Activated CD8-positive, alpha-beta memory T cell treated with anti-CD3 and anti-CD28 coated beads for 36 hours (primary cell): ENCODE measurements around the gene COX7A1. TPM values are rescaled to one million over a fixed set of nuclear protein-coding genes. Genes with fewer than 3 reads are reported as not detected.

Source experiments
- CTCF ChIA-PET: fragments of 350-600 bp; sonication (Branson Sonifier 250); formaldehyde crosslinking; loops from one replicate; lab custom pipeline; 2021; ENCODE audit warnings: antibody characterized with exemption; lab: Charles Lee
- POLR2A ChIA-PET: fragments of 350-600 bp; sonication (Branson Sonifier 250); formaldehyde crosslinking; loops from one replicate; lab custom pipeline; 2021; ENCODE audit warnings: antibody characterized with exemption; lab: Charles Lee
- total RNA-seq, 2 experiments: library from RNA; stranded (reverse); gene quantifications; one replicate each; pipeline ENCODE4 v1.2.3, GENCODE V29; 2021

COX7A1 gene
- total RNA-seq, 2 experiments from 2014 or later: not detected

DNA sequence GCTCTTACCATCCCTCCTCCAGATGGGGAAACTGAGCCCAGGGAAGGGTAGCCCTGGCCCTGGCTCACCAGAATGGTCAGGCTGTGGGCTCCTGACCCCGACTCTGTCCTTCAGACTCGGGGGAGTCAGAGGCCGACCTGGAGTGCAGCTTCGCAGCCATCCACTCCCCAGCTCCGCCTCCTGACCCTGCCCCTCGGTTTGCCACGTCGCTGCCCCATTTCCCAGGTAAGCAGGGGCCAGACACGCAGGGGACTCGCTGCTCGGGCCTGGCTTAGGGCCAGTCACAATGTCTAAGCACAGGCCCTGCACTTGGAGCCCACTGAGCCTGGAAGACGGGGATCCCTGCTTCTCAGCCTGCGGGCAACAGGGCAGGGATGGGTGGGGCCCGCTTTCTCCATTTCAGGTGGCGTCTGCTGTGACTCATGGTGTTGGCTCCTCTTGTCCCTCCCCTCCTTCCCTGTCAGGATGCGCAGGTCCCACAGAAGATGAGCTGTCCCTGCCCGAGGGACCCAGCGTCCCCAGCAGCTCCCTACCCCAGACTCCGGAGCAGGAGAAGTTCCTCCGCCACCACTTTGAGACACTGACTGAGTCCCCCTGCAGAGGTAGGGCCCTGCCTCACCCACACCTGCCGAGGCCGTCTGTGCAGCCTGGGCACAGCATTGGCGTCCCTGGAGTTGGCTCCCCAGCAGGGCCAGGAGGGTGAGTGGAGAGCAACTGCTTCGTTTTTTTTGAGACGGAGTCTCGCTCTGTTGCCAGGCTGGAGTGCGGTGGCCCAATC is 50.5 kb downstream of the COX7A1 start:
- CTCF ChIA-PET: no interaction called here
- POLR2A ChIA-PET: no interaction called here

Other genes with a start within 250 kb of the COX7A1 start
- gene HCST, start 249.9 kb downstream of the COX7A1 start, total RNA-seq: 10 to 100 TPM; 63.0 to 66.2 TPM
- not detected for gene TYROBP, start 244.2 kb downstream of the COX7A1 start, total RNA-seq
- gene LRFN3, start 216.1 kb downstream of the COX7A1 start, total RNA-seq: 10 to 100 TPM; 11.8 TPM
- gene SDHAF1, start 157.3 kb downstream of the COX7A1 start, total RNA-seq: 10 to 100 TPM; 22.6 to 26.0 TPM
- gene SYNE4, start 143.6 kb downstream of the COX7A1 start, total RNA-seq: 1 to 10 TPM; 1.2 to 1.4 TPM
- gene ALKBH6, start 138.2 kb downstream of the COX7A1 start, total RNA-seq: 10 to 100 TPM; 35.2 to 36.7 TPM
- gene CLIP3, start 119.6 kb downstream of the COX7A1 start, total RNA-seq: under 1 TPM; 0.06 to 0.21 TPM
- 1 to 10 TPM; 2.0 TPM for gene THAP8, start 98.2 kb downstream of the COX7A1 start, total RNA-seq
- gene WDR62, start 97.5 kb downstream of the COX7A1 start, total RNA-seq: 10 to 100 TPM; 18.6 to 19.2 TPM
- gene OVOL3, start 41.3 kb downstream of the COX7A1 start, total RNA-seq: not detected
- 100 to 1,000 TPM; 109 to 130 TPM for gene POLR2I, start 37.6 kb downstream of the COX7A1 start, total RNA-seq
- gene TBCB, start 37.0 kb downstream of the COX7A1 start, total RNA-seq: 100 to 1,000 TPM; 114 to 121 TPM
- gene CAPNS1, start 12.4 kb downstream of the COX7A1 start, total RNA-seq: 100 to 1,000 TPM; 360 to 374 TPM
- 1 to 10 TPM; 2.0 to 2.1 TPM for gene ZNF565, start 62.2 kb upstream of the COX7A1 start, total RNA-seq
- gene ZNF146, start 62.7 kb upstream of the COX7A1 start, total RNA-seq: 100 to 1,000 TPM; 117 to 122 TPM
- 1 to 10 TPM; 2.2 TPM for gene ZFP14, start 226.8 kb upstream of the COX7A1 start, total RNA-seq